Upper lobe of right lung (tissue), 1 donor: ENCODE measurements around the gene WDR86. TPM values are rescaled to one million over a fixed set of nuclear protein-coding genes. Genes with fewer than 3 reads are reported as not detected.
A peak's percentile ranks its signal among the peaks of the same experiment; 100 is the strongest.

Experiments used
- ATAC-seq: fragments of 200-7000 bp; cut with Tn5 transposase; one replicate; pipeline ENCODE4 v1.9.1; 2020; ENCODE audit warnings: mild to moderate bottlenecking, moderate library complexity
- DNase-seq: peaks from one replicate; pipeline ENCODE4 v3.0.0-alpha.2; 2020
- H3K27ac ChIP-seq: fragments of 200-600 bp; one replicate; pipeline ENCODE4 v1.8.0; 2022
- H3K27me3 ChIP-seq: fragments of 200-600 bp; one replicate; pipeline ENCODE4 v1.8.0; 2022; ENCODE audit warnings: mild to moderate bottlenecking
- H3K36me3 ChIP-seq: fragments of 200-600 bp; one replicate; pipeline ENCODE4 v1.8.0; 2022
- H3K4me1 ChIP-seq: fragments of 200-600 bp; one replicate; pipeline ENCODE4 v1.8.0; 2022
- H3K4me3 ChIP-seq: fragments of 200-600 bp; one replicate; pipeline ENCODE4 v1.8.0; 2022; ENCODE audit warnings: mild to moderate bottlenecking
- H3K9me3 ChIP-seq: fragments of 200-600 bp; one replicate; pipeline ENCODE4 v1.8.0; 2022
- CTCF ChIP-seq: fragments of 200-600 bp; IDR thresholded peaks from one replicate; pipeline ENCODE4 v1.8.0; 2022; ENCODE audit warnings: antibody characterized with exemption
- intact Hi-C: fragments of 100-400 bp; cut with DNase I; formaldehyde crosslinking; loops from one replicate; pipeline ENCODE4 v1.11.0; 2022
- total RNA-seq: library from RNA; stranded (reverse); fragmentation: NEBNext Ultra II Directional; extraction: Animal tissue kit (Norgen Biotek cat#: 25700); gene quantifications from one replicate; pipeline ENCODE4 v1.2.1, GENCODE V29; 2021
- donor health status: DM: no; HTN: yes; CAD: no; lungs with severe emphysema.

The WDR86 gene
- total RNA-seq, 1 donor from 2014 or later = 1.3 TPM

GRCh38 chr7:151378496-151379192, 31.2 kb downstream of the WDR86 start:
- intact Hi-C loops = no loop called here
- Histone ChIP-seq H3K4me3 (no peak overlapping the region), H3K4me1 (peaks cover 10% of the 10 kb centered on the region), H3K9me3 (no peaks in the 10 kb centered on the region), H3K27me3 (peaks cover 25% of the 10 kb centered on the region), H3K27ac (no peak overlapping the region), H3K36me3 (peaks cover 47% of the 10 kb centered on the region)
- ATAC-seq = no peak
- no peak for TF ChIP-seq CTCF
- DNase-seq = peak; percentile 54

GRCh38 chr7:151378011-151378410, 31.8 kb downstream of the WDR86 start:
- H3K4me3 ChIP-seq = no peak overlapping the region
- ATAC-seq (no peak), DNase-seq (peak; percentile 56)
- TF ChIP-seq CTCF = no peak
- intact Hi-C loops = no loop called here
- peaks cover 19% of the 10 kb centered on the region for H3K27me3 ChIP-seq
- H3K36me3 ChIP-seq = peaks cover 53% of the 10 kb centered on the region
- H3K4me1 ChIP-seq = peaks cover 10% of the 10 kb centered on the region
- no peak overlapping the region for H3K27ac ChIP-seq
- no peaks in the 10 kb centered on the region for H3K9me3 ChIP-seq

- peaks cover 10% of the 10 kb centered on the region for H3K4me1 ChIP-seq
- TF ChIP-seq CTCF = no peak
These were observed 32.4 kb downstream of the WDR86 start for GRCh38 chr7:151377406-151377805.

GRCh38 chr7:151376218-151376902, 33.5 kb downstream of the WDR86 start:
- H3K36me3 ChIP-seq = peaks cover 62% of the 10 kb centered on the region
- H3K27me3 ChIP-seq = peaks cover 4% of the 10 kb centered on the region
- TF ChIP-seq CTCF = no peak
- ATAC-seq = no peak
- H3K4me1 ChIP-seq = peaks cover 4% of the 10 kb centered on the region
- no peak overlapping the region for H3K4me3 ChIP-seq
- H3K27ac ChIP-seq = no peak overlapping the region
- H3K9me3 ChIP-seq = no peaks in the 10 kb centered on the region
- peak; percentile 55 for DNase-seq
- intact Hi-C loops = no loop called here

More at GRCh38 chr7:151377406-151377805, 32.4 kb downstream of the WDR86 start:
- Histone ChIP-seq H3K27ac (no peak overlapping the region), H3K27me3 (peaks cover 14% of the 10 kb centered on the region), H3K9me3 (no peaks in the 10 kb centered on the region), H3K4me3 (no peak overlapping the region), H3K36me3 (peaks cover 56% of the 10 kb centered on the region)
- intact Hi-C loops = no loop called here
- ATAC-seq (no peak), DNase-seq (peak; percentile 57)

- no peaks in the 10 kb centered on the region for H3K9me3 ChIP-seq
- H3K27ac ChIP-seq = no peak overlapping the region
- peaks cover 63% of the 10 kb centered on the region for H3K36me3 ChIP-seq
- DNase-seq = no peak
- H3K4me1 ChIP-seq = no peaks in the 10 kb centered on the region
- H3K4me3 ChIP-seq = no peak overlapping the region
- no peak for TF ChIP-seq CTCF
- intact Hi-C loops = no loop called here
- H3K27me3 ChIP-seq = no peaks in the 10 kb centered on the region
- ATAC-seq = no peak
These were observed 34.2 kb downstream of the WDR86 start for GRCh38 chr7:151375530-151376217.
